Measurements from ENCODE around the gene GRK3. TPM values are rescaled to one million over a fixed set of nuclear protein-coding genes. Genes with fewer than 3 reads are reported as not detected.

Gene GRK3
- total and polyA plus RNA-seq, 2 donors (not counting 3 experiments of a cell fraction or from before 2014, with no cell fraction given), result 0.68 to 4.4 TPM

DNA sequence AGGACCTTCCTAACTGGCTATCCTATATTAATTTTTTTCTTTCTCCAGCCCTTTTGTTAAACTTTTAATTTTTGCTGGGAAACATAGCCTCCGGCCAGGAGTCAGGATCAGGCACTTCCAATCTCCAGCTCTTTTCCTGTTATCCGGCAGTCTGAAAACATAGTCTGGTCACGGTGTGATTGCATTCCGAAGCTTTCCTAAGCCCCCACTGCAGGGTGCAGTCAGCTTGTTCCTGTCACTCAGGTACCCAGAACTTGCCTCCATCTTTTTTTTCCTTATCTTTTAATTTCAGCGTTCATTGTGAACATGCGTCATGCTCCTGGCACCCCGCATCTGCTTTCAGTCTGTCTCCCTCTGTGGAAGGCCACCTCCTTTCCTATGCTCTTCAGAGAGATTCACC, 59.4 kb downstream of the GRK3 start:
- Histone ChIP-seq H3K4me3 (replicated peaks in 1 of 3; ENCODE audit: insufficient read depth in 1 of 3, low read depth in 1 of 3, low read length in 3 of 3) (no peak overlapping the region), H3K27ac (ENCODE audit: insufficient read depth, low read depth, low read length) (no peak overlapping the region), H2AFZ (ENCODE audit: low read depth, low read length) (no peak overlapping the region), H3K79me2 (ENCODE audit: control insufficient read depth, insufficient read depth, low read length) (no peaks in the 10 kb centered on the region), H3K4me1 (ENCODE audit: control insufficient read depth, extremely low read depth, insufficient read depth, low read length) (peaks cover 4% of the 10 kb centered on the region), H4K20me1 (replicated peaks; ENCODE audit: control insufficient read depth, extremely low read depth, insufficient read depth, low read length) (no peaks in the 10 kb centered on the region), H3K4me2 (ENCODE audit: insufficient read depth, low read length) (no peak overlapping the region), H3K36me3 (ENCODE audit: control insufficient read depth in 2 of 2, extremely low read depth in 1 of 2, insufficient read depth in 2 of 2, low read length in 2 of 2) (no peaks in the 10 kb centered on the region), H3K9me3 (replicated peaks; ENCODE audit: control insufficient read depth, insufficient read depth, low read length) (no peaks in the 10 kb centered on the region), H3K9ac (replicated peaks; ENCODE audit: extremely low read depth, insufficient read depth, low read length) (no peak overlapping the region), H3K27me3 (ENCODE audit: control insufficient read depth in 2 of 2, insufficient read depth in 2 of 2, low read length in 2 of 2) (peaks cover 0 to 7% of the 10 kb centered on the region in 2 experiments), H3K9me1 (replicated peaks; ENCODE audit: control insufficient read depth, extremely low read depth, insufficient read depth, low read length) (no peaks in the 10 kb centered on the region)
- TF ChIP-seq, protein P1, sequence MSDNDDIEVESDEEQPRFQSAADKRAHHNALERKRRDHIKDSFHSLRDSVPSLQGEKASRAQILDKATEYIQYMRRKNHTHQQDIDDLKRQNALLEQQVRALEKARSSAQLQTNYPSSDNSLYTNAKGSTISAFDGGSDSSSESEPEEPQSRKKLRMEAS (IDR thresholded peaks at IDR 0.05; ENCODE audit: insufficient read depth, insufficient read length), result no peak
- no peak for TF ChIP-seq POLR2AphosphoS5 (IDR thresholded peaks at IDR 0.05; ENCODE audit: insufficient read depth, low read depth, low read length)
- no peak for TF ChIP-seq JUN (IDR thresholded peaks at IDR 0.05; ENCODE audit: borderline replicate concordance, insufficient read depth, insufficient read length, low read depth)
- no peak for DNase-seq (ENCODE audit: low read depth, low spot score)
- BruUV-seq (replicated peaks), result no TSS peak
- no peak for FAIRE-seq
- intact Hi-C loops (cut with micrococcal nuclease) (no loop called here), dilution Hi-C loops (cut with MboI; ENCODE audit: extremely low pct_ligation_motif_present, low sequenced_read_pairs) (no loop called here)
- POLR2A ChIA-PET, result interaction anchor here (0.6 kb wide), 1 partner anchor 64 kb away, joined by 3 read pairs; no protein-coding TSS in a partner anchor
- CTCF ChIA-PET, result interaction anchor here (0.5 kb wide), 1 partner anchor 41 kb away, joined by 3 read pairs; no protein-coding TSS in a partner anchor

DNA sequence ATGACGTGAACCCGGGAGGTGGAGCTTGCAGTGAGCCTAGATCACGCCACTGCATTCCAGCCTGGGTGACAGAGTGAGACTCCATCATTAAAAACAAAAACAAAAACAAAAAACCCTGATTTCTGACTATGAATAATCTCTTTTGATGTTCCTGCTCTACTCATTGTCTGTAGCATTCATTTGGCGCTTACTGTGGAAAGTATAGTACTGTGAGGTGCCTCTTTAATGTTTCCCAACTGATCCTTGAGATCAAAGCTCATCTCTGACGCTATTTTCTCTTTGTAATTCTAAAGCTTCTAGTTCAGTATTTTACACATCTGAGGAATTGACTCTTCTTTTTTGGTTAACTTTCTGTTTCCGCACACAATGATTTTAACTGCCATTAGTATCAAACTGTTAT, 60.0 kb downstream of the GRK3 start:
- POLR2A ChIA-PET, result interaction anchor here (0.6 kb wide), 1 partner anchor 63 kb away, joined by 3 read pairs; no protein-coding TSS in a partner anchor
- H3K9ac ChIP-seq (replicated peaks; ENCODE audit: extremely low read depth, insufficient read depth, low read length), result no peak overlapping the region
- H3K27me3 ChIP-seq (ENCODE audit: control insufficient read depth in 2 of 2, insufficient read depth in 2 of 2, low read length in 2 of 2), result peaks cover 2 to 7% of the 10 kb centered on the region in 2 experiments
- no TSS peak for BruUV-seq (replicated peaks)
- H3K4me3 ChIP-seq (replicated peaks in 1 of 3; ENCODE audit: insufficient read depth in 1 of 3, low read depth in 1 of 3, low read length in 3 of 3), result no peak overlapping the region
- H3K4me2 ChIP-seq (ENCODE audit: insufficient read depth, low read length), result no peak overlapping the region
- H3K9me3 ChIP-seq (replicated peaks; ENCODE audit: control insufficient read depth, insufficient read depth, low read length), result no peaks in the 10 kb centered on the region
- CTCF ChIA-PET, result no interaction called here
- no peaks in the 10 kb centered on the region for H3K79me2 ChIP-seq (ENCODE audit: control insufficient read depth, insufficient read depth, low read length)
- H3K4me1 ChIP-seq (ENCODE audit: control insufficient read depth, extremely low read depth, insufficient read depth, low read length), result peaks cover 4% of the 10 kb centered on the region
- intact Hi-C loops (cut with micrococcal nuclease), result no loop called here
- H2AFZ ChIP-seq (ENCODE audit: low read depth, low read length), result no peak overlapping the region
- no peaks in the 10 kb centered on the region for H3K9me1 ChIP-seq (replicated peaks; ENCODE audit: control insufficient read depth, extremely low read depth, insufficient read depth, low read length)
- TF ChIP-seq GATA2 (IDR thresholded peaks at IDR 0.05; ENCODE audit: insufficient read depth, insufficient read length, low read depth, low read length), result no peak
- TF ChIP-seq POLR2AphosphoS5 (IDR thresholded peaks at IDR 0.05; ENCODE audit: insufficient read depth, low read depth, low read length), result no peak
- TF ChIP-seq FOS (IDR thresholded peaks at IDR 0.05; ENCODE audit: borderline replicate concordance, insufficient read depth, low read length), result no peak
- TF ChIP-seq, protein P2, sequence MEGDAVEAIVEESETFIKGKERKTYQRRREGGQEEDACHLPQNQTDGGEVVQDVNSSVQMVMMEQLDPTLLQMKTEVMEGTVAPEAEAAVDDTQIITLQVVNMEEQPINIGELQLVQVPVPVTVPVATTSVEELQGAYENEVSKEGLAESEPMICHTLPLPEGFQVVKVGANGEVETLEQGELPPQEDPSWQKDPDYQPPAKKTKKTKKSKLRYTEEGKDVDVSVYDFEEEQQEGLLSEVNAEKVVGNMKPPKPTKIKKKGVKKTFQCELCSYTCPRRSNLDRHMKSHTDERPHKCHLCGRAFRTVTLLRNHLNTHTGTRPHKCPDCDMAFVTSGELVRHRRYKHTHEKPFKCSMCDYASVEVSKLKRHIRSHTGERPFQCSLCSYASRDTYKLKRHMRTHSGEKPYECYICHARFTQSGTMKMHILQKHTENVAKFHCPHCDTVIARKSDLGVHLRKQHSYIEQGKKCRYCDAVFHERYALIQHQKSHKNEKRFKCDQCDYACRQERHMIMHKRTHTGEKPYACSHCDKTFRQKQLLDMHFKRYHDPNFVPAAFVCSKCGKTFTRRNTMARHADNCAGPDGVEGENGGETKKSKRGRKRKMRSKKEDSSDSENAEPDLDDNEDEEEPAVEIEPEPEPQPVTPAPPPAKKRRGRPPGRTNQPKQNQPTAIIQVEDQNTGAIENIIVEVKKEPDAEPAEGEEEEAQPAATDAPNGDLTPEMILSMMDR (IDR thresholded peaks at IDR 0.05; ENCODE audit: extremely low read depth in 1 of 2, insufficient read depth in 1 of 2, low read depth in 1 of 2, low read length in 2 of 2), result no peak
- TF ChIP-seq JUN (IDR thresholded peaks at IDR 0.05; ENCODE audit: borderline replicate concordance, insufficient read depth, insufficient read length, low read depth), result no peak
- TF ChIP-seq POLR2A (IDR thresholded peaks at IDR 0.05; ENCODE audit: low read depth, low read length), result no peak
- TF ChIP-seq EZH2 (IDR thresholded peaks at IDR 0.05; ENCODE audit: borderline replicate concordance, low read depth, low read length, severe bottlenecking), result no peak
- no peak for TF ChIP-seq MYC (IDR thresholded peaks at IDR 0.05; ENCODE audit: low read depth, low read length)
- TF ChIP-seq, protein P1 (IDR thresholded peaks at IDR 0.05; ENCODE audit: insufficient read depth, insufficient read length), result no peak
- dilution Hi-C loops (cut with MboI; ENCODE audit: extremely low pct_ligation_motif_present, low sequenced_read_pairs), result no loop called here
- no peak overlapping the region for H3K27ac ChIP-seq (ENCODE audit: insufficient read depth, low read depth, low read length)
- no peaks in the 10 kb centered on the region for H4K20me1 ChIP-seq (replicated peaks; ENCODE audit: control insufficient read depth, extremely low read depth, insufficient read depth, low read length)
- FAIRE-seq, result peak; percentile 28
- no peaks in the 10 kb centered on the region for H3K36me3 ChIP-seq (ENCODE audit: control insufficient read depth in 2 of 2, extremely low read depth in 1 of 2, insufficient read depth in 2 of 2, low read length in 2 of 2)
- no peak for DNase-seq (ENCODE audit: low read depth, low spot score)
